ENCODE data around the gene TP53RK.

DNA sequence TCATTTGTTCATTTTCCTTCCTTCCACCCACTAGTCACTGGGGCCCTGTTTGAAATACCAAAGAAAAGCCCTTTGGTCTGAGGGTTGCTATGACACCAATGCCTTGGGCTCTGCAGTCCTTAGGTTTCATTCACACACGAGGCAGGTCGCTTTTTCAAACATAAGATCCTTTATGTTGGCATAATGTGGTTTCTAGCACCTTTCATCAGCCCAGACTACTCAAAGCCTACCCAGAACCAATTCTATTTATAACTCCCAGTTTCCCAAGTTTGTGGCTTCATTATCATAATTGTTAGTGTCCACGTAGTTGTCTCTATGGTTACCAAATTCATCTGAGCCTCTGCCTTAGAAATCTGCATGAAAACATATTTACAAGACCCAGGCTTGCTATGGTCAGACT, 6.6 kb upstream of the TP53RK start:
- TF ChIP-seq CTCF (IDR thresholded peaks at IDR 0.05), result no peak
- no peak for TF ChIP-seq EZH2 (IDR thresholded peaks at IDR 0.05; ENCODE audit: borderline replicate concordance, insufficient read depth, low read depth, low read length, poor library complexity, severe bottlenecking)

All from B cell (primary cell).